Mesenchymal stem cell (in vitro differentiated cells and primary cell): ENCODE measurements around the gene TOX2. TPM values are rescaled to one million over a fixed set of nuclear protein-coding genes. Genes with fewer than 3 reads are reported as not detected.

ENCODE experiments used
- small RNA-seq: library from polyadenylated mRNA; stranded (forward); fragments of <200 nt; extraction: miRNeasy Mini kit (QIAGEN cat#:217004); gene quantifications from one replicate; pipeline ENCODE3, GENCODE V24; 2013; ENCODE audit warnings: low read depth

Gene TOX2

Small RNAs within 50 kb of the gene (small RNA-seq; reads per million reads assigned to genes)
- gene RN7SL443P = not detected
